Central memory CD8-positive, alpha-beta T cell (primary cell): Measurements from ENCODE around the gene LHFPL3.
A peak's percentile ranks its signal among the peaks of the same experiment; 100 is the strongest.
"Not testable (repeated sequence)": the region's sequence is repeated elsewhere in the genome, so short reads cannot be mapped to it uniquely, and the experiment has no call there.

Source experiments
- ATAC-seq: fragments of 150-1000 bp; cut with Tn5 transposase; replicated peaks from 2 replicates; pipeline ENCODE4 v1.10.0; 2022; ENCODE audit warnings: mild to moderate bottlenecking, moderate FRiP score, moderate number of reproducible peaks; ENCODE audit not compliant: poor library complexity, severe bottlenecking; ENCODE audit errors: extremely low read depth
- DNase-seq, 2 donors: peaks; one replicate each; pipeline ENCODE4 v3.0.0; 2021; ENCODE audit warnings: low spot score in 2 of 2
- H3K27ac Mint-ChIP-seq: one replicate; pipeline ENCODE4 v1.8.0; 2022; ENCODE audit warnings: low read depth, mild to moderate bottlenecking, moderate library complexity, mixed read lengths
- H3K27me3 Mint-ChIP-seq: one replicate; pipeline ENCODE4 v1.8.0; 2022; ENCODE audit warnings: mixed read lengths
- H3K36me3 Mint-ChIP-seq: one replicate; pipeline ENCODE4 v1.8.0; 2022; ENCODE audit warnings: mild to moderate bottlenecking, moderate library complexity, mixed read lengths; ENCODE audit not compliant: insufficient read depth
- H3K4me1 Mint-ChIP-seq: one replicate; pipeline ENCODE4 v1.8.0; 2022; ENCODE audit warnings: mixed read lengths
- H3K4me3 Mint-ChIP-seq: one replicate; pipeline ENCODE4 v1.8.0; 2022; ENCODE audit warnings: mild to moderate bottlenecking, moderate library complexity, mixed read lengths
- H3K9me3 Mint-ChIP-seq: one replicate; pipeline ENCODE4 v1.8.0; 2022; ENCODE audit warnings: mixed read lengths

LHFPL3 gene

DNA sequence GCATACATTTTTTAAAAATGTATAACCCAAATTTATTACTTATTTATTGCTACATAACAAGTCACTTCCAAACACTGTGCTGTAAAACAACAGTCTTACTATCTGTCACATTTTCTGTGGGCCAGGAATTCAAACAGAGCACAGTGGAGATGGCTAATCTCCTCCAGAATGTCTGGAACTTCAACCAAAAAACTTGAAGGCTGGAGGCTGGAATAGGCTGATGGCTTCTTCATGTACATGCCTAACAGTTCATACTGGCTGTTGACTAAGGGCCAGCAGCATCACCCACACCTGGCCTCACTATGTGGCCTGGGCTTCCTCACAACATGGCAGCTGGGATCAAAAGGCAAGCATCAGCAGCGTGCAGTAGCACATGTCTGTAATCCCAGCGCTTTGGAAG, 593.2 kb downstream of the LHFPL3 start:
- no peaks in the 10 kb centered on the region for H3K4me1 Mint-ChIP-seq
- DNase-seq, result no peak
- H3K4me3 Mint-ChIP-seq, result no peak overlapping the region
- ATAC-seq, result no peak
- no peaks in the 10 kb centered on the region for H3K36me3 Mint-ChIP-seq
- no peaks in the 10 kb centered on the region for H3K9me3 Mint-ChIP-seq
- no peaks in the 10 kb centered on the region for H3K27me3 Mint-ChIP-seq
- H3K27ac Mint-ChIP-seq, result no peak overlapping the region

DNA sequence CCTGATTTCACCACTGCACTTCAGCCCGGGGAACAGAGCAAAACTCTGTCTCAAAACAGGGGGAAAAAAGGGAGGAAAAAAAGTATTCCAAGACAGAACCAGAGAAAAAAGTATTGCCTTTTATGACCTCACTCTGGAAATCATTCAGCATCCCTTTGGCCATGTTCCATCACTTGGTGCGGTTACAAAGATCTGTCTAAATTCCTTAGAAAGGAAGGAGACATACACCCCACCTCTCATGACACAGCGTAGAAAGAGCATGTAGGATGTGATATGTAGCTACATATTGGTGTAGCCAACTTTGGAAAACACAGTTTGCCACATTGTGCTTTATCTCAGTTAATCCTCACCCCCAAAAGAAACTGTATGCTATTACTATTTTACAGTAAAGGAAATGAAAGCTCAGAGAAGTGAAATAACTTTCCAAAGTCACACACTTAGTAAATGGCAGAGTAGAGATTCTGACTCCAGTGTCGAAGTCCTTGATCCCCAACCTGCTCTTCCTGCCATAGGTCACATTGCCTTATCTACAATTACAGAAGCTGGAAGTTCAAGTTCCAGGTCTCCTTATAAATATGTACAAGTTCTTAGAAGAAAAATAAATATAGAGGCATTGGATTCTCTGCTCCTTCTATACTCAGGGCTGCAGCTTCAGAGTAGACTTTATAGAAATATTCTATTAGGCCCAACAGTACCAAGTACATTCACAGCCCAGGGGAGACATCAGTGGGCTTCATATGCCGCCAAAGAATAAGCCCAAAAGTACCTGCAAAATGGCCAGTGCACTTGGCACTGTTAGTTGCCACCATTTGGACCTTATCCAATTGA, 594.0 kb downstream of the LHFPL3 start:
- no peaks in the 10 kb centered on the region for H3K4me1 Mint-ChIP-seq
- no peaks in the 10 kb centered on the region for H3K27me3 Mint-ChIP-seq
- no peak overlapping the region for H3K4me3 Mint-ChIP-seq
- ATAC-seq (no peak), DNase-seq (no peak)
- H3K27ac Mint-ChIP-seq, result no peak overlapping the region
- H3K9me3 Mint-ChIP-seq, result no peaks in the 10 kb centered on the region
- H3K36me3 Mint-ChIP-seq, result no peaks in the 10 kb centered on the region

DNA sequence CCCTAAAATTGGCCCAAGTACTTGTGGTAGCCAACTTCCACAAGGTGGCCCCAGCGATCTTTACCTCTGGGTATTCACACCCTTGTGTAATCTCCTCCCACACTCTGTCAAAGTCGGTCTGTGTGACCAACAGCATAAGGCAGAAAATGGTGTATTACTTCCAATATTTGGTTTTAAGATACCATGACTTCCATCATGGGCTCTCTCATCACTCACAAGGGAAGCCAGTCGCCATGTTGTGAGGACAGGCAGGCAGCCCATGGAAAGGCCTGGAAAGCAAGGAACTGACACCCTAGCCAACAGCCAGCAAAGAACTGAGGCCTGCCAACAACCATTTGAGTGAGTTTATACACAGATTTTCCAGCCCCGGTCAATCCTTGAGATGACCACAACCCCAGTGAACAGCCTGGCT, 594.6 kb downstream of the LHFPL3 start:
- Mint-ChIP-seq H3K27me3 (no peaks in the 10 kb centered on the region), H3K9me3 (no peaks in the 10 kb centered on the region), H3K27ac (no peak overlapping the region), H3K4me1 (no peaks in the 10 kb centered on the region), H3K4me3 (no peak overlapping the region), H3K36me3 (no peaks in the 10 kb centered on the region)
- peak; percentile 42 to 52 for DNase-seq
- peak; percentile 85 for ATAC-seq

DNA sequence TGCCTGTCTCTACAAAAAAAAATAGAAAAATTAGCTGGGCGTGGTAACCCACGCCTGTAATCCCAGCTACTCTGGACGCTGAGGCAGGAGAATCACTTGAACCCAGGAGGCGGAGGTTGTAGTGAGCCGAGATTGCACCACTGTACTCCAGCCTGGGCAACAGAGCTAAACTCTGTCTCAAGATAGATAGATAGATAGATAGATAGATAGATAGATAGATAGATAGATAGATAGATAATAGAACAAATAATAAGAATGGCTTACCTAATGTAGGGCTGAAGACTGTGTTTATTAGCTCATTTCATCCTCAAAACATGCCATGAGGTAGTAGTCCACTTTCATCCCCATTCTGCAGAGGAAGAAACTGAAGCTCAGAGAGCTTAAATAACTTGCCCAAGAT, 597.8 kb downstream of the LHFPL3 start:
- H3K27ac Mint-ChIP-seq, H3K36me3 Mint-ChIP-seq, H3K4me3 Mint-ChIP-seq, DNase-seq, H3K4me1 Mint-ChIP-seq, ATAC-seq, H3K27me3 Mint-ChIP-seq, H3K9me3 Mint-ChIP-seq: not testable (repeated sequence)

DNA sequence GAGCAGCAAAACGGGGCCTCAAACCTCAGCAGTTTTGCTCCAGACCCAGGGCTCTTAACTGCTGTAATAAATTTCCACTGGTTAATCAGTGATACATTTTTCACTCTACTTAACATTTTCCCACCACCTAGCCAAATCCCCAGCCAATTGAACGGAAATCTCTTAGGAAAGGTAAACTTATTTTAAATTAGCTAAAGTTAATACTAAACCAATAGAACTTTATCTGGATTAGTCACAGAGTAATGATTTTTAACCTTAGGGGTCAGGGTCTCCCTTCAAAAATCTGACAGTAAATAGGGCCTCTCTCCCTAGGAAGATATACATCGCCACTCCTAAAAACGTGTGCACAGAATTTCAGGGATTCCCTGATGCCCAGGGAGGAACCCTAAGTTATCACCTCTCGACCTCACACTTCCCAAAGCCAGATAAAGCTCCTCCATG, 598.2 kb downstream of the LHFPL3 start:
- ATAC-seq (no peak), DNase-seq (no peak)
- H3K4me1 Mint-ChIP-seq, result no peaks in the 10 kb centered on the region
- H3K36me3 Mint-ChIP-seq, result no peaks in the 10 kb centered on the region
- H3K27me3 Mint-ChIP-seq, result no peaks in the 10 kb centered on the region
- no peaks in the 10 kb centered on the region for H3K9me3 Mint-ChIP-seq
- no peak overlapping the region for H3K4me3 Mint-ChIP-seq
- H3K27ac Mint-ChIP-seq, result no peak overlapping the region

DNA sequence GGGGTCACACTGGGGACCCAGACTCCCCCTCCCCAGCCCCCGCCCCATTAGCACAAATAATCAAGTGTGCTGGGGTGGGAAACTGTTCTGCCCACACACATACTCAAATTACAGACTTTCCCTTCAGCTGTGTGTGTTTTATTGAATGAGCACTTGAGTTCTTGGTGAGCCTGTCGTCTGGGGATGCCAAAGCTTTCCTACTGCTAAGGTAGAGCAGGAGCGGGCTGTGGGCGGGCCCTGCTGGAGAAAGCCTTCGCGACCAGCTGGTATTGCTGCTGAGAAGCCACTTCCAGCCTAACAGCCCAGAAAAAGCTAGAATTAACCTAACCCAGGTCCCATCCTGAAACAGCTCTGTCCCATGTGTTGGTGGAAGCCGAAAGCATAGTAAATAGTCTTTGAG, 598.7 kb downstream of the LHFPL3 start:
- DNase-seq (no peak), ATAC-seq (no peak)
- Mint-ChIP-seq H3K4me3 (no peak overlapping the region), H3K27me3 (no peaks in the 10 kb centered on the region), H3K27ac (no peak overlapping the region), H3K9me3 (no peaks in the 10 kb centered on the region), H3K36me3 (no peaks in the 10 kb centered on the region), H3K4me1 (no peaks in the 10 kb centered on the region)

DNA sequence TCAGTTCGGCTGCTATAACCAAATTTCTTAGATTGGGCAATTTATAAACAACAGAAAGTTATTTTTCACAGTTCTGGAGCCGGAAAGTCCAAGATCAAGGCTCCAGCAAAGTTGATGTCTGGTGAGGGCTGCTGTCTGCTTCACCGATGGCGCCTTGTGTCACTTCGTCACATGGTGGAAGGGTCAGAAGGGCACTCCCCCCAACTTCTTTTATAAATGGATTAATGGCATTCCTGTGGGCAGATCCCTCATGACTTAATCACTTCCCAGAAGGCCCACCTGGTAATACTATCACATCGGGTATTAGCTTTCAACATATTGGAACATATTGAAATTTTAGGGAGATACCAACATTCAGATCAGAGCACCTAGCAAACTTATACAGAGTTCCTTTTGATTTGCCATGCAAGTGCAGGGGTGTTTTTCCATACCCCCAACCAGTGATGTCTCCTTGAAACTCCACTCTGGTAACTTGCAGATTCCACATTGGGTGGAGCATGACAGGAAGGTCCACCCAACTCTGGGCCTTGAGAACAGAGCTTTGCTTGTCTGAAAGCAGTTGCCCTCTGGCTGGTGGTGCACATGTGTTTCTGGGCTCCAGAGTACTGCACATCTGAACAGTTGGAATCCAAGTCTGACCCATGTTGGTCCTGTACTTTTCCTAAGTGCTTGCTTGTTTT, 600.5 kb downstream of the LHFPL3 start:
- ATAC-seq, result no peak
- H3K27ac Mint-ChIP-seq, result no peak overlapping the region
- DNase-seq, result no peak
- H3K9me3 Mint-ChIP-seq, result no peaks in the 10 kb centered on the region
- H3K4me1 Mint-ChIP-seq, result no peaks in the 10 kb centered on the region
- no peaks in the 10 kb centered on the region for H3K36me3 Mint-ChIP-seq
- no peak overlapping the region for H3K4me3 Mint-ChIP-seq
- H3K27me3 Mint-ChIP-seq, result no peaks in the 10 kb centered on the region

DNA sequence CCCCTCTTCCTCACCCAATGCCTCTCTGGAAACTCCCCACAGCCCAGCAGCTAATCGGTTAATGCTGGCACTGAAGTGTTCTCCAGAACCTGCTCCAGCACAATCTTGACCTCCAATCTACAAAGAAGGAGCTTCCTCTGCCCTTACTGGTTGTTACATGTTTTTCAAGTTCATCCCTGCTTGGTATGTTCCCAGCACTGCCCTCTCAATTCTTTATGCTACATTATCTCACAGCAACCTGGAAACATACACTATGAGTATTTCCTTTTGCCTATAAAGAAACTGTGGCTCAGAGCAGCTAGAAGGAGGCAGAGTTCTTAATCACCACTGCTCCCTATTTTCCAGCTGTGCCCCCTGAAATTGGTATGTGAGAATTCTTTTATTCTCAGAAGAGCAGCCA, 601.5 kb downstream of the LHFPL3 start:
- no peak for DNase-seq
- ATAC-seq, result no peak
- Mint-ChIP-seq H3K4me3 (no peak overlapping the region), H3K27ac (no peak overlapping the region), H3K4me1 (peaks cover 5% of the 10 kb centered on the region), H3K36me3 (no peaks in the 10 kb centered on the region), H3K9me3 (no peaks in the 10 kb centered on the region), H3K27me3 (no peaks in the 10 kb centered on the region)

DNA sequence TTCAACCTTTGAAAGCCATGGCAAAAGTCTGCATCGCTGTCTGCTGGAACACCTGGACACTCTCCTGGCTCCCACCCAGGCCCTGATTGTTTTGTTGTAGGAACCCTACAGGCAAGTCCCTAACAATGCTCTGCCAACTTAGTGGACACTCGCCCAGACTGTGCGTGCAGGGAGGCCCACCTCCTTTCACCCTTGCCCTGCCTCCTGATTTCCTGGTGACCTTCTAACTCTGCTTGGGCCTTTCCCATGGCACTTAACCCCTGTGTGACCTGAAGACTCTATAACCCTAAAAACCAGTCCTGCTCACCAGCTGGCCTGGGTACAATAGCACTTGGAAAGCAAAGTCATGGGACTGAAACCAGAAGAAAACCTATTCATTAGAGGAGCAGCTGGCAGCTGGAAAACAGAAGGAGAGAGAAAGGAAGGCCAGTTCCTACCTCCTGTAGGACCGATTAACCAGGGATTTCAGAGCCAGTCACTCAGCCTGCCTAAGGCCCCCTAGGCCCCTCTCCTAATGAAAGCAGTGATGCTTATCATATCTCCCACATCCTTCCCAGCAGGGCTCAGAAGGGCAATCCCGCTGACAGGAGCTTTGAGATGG, 602.9 kb downstream of the LHFPL3 start:
- H3K27ac Mint-ChIP-seq, result no peak overlapping the region
- H3K4me1 Mint-ChIP-seq, result peaks cover 5% of the 10 kb centered on the region
- H3K36me3 Mint-ChIP-seq, result no peaks in the 10 kb centered on the region
- DNase-seq, result no peak
- H3K9me3 Mint-ChIP-seq, result no peaks in the 10 kb centered on the region
- no peak for ATAC-seq
- no peak overlapping the region for H3K4me3 Mint-ChIP-seq
- H3K27me3 Mint-ChIP-seq, result no peaks in the 10 kb centered on the region

DNA sequence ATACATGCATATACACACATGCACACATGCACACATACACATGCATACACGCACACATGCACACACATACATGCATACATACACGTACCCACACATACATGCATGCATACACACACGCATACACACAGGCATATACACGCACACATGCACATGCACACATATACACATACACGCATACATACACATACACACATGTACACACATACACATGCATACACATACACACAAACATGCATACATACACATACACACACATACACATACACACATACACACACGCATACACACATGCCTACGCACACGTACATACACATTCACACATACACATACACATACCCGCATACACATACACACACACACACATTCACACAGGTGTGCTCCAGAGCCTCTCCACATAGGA, 604.6 kb downstream of the LHFPL3 start:
- Mint-ChIP-seq H3K27me3 (no peaks in the 10 kb centered on the region), H3K27ac (no peak overlapping the region), H3K36me3 (no peaks in the 10 kb centered on the region), H3K9me3 (no peaks in the 10 kb centered on the region), H3K4me1 (peaks cover 5% of the 10 kb centered on the region), H3K4me3 (no peak overlapping the region)
- ATAC-seq (no peak), DNase-seq (no peak)

DNA sequence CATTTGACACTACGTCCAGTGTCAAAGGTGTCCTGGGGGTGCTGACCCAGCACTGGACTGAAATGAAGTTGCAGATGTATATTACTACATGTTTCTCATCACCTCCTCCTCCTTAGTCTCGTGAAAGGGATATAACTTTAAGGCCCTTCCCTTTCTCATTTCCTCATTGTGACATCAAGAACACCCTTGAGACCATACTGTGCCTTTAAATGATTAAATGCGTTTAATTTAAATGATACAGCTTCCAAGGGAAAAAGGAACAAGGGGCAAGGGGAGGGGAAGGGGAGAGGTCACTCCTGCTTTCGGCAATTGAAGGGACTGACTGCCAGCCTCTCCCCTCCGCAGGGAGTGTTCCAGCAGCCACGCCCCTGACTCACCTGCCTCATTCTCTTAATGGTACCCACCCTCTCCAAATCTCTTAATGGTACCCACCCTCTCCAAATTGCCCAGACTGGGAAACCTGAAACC, 605.2 kb downstream of the LHFPL3 start:
- Mint-ChIP-seq H3K36me3 (no peaks in the 10 kb centered on the region), H3K4me1 (peaks cover 5% of the 10 kb centered on the region), H3K9me3 (no peaks in the 10 kb centered on the region), H3K4me3 (no peak overlapping the region), H3K27ac (no peak overlapping the region), H3K27me3 (no peaks in the 10 kb centered on the region)
- ATAC-seq (no peak), DNase-seq (no peak)

DNA sequence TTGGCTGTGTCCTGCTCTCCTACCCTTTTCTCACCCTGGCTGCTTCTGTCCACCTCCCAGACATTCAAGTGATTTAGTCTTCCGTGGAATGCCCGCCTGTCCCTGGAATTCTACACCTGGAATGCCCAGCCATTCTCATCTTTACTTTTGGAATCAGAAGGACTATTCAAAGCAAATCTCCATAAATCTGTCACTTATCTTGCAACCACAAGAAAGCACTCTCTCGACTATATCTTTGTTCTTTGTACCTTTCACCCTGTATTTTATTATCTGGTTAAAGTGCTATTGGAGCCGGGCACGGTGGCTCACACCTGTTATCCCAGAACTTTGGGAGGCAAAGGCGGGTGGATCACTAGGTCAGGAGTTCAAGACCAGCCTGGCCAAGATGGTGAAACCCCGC, 606.3 kb downstream of the LHFPL3 start:
- Mint-ChIP-seq H3K4me1 (peaks cover 5% of the 10 kb centered on the region), H3K9me3 (no peaks in the 10 kb centered on the region), H3K36me3 (no peaks in the 10 kb centered on the region), H3K27me3 (no peaks in the 10 kb centered on the region), H3K4me3 (no peak overlapping the region), H3K27ac (no peak overlapping the region)
- DNase-seq (no peak), ATAC-seq (no peak)

DNA sequence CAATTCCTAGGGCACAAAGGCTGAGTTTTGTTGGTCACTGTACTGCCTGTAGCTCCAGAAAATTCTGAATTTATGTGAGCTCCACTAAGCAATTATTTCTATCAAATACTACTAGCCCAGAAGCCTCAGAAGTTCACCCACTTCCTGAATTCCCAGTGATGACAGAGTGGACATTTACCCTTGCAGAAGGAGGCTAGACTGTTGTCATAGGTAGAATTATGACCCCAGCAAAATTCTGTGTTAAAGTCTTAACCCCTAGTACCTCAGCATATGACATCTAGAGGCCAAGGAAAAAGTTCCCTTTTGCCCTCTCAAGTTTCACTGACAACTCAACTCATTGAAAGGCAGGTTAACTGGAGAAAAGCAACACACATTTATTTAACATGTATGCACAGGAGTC, 606.9 kb downstream of the LHFPL3 start:
- H3K9me3 Mint-ChIP-seq, result no peaks in the 10 kb centered on the region

More for the DNA sequence above, 606.9 kb downstream of the LHFPL3 start:
- Mint-ChIP-seq H3K4me3 (no peak overlapping the region), H3K27ac (no peak overlapping the region), H3K4me1 (peaks cover 5% of the 10 kb centered on the region), H3K27me3 (no peaks in the 10 kb centered on the region), H3K36me3 (no peaks in the 10 kb centered on the region)
- DNase-seq (no peak), ATAC-seq (no peak)
